Measurements from ENCODE around the gene STOM. TPM values are rescaled to one million over a fixed set of nuclear protein-coding genes. Genes with fewer than 3 reads are reported as not detected.
A peak's percentile ranks its signal among the peaks of the same experiment; 100 is the strongest.

Gene STOM
- total RNA-seq, 1 experiment from 2014 or later = 22.4 TPM

DNA sequence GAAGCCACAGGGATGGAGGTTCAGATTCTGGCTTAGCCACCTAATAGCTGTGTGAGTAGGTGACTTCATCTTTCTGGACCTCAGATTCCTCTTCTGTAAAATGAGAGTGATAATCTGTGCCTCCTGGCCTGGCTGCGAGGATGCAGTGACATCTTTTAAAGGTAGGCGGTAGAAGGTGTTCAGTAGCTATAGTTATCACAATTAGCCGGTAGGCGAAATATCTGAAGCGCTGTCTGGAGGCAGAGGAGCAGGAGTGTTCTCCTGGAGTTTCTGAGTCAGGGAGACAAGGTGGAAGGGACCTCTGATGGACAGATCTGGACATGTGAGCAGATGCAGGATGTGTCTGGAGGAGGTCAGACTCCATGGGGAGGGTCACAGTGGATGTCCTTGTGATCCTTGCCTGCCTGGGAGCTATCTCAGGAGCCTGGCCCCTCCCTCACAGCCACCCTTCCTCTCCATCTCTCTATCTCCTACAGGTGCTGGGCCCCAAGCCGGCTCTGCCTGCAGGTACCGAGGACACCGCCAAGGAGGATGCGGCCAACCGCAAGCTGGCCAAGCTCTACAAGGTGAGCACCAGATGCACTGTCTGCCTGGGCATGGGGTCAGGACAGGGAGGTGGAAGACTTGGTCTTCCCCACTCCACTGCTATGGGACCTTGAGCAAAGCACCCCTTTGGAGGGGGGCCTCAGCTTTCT lies 56.4 kb downstream of the STOM start:
- Histone ChIP-seq H3K27ac (ENCODE audit: low read depth, low read length) (no peak overlapping the region), H3K9me3 (ENCODE audit: control insufficient read depth in 1 of 2, insufficient read depth in 1 of 2, low read depth in 1 of 2, low read length in 2 of 2) (no peaks in the 10 kb centered on the region), H3K9me2 (ENCODE audit: insufficient read depth) (no peaks in the 10 kb centered on the region), H4K20me1 (ENCODE audit: insufficient read depth) (no peaks in the 10 kb centered on the region), H3K79me2 (ENCODE audit: insufficient read depth, low read length) (no peaks in the 10 kb centered on the region), H3K4me3 (replicated peaks in 1 of 2; ENCODE audit: low read depth in 1 of 2, low read length in 2 of 2) (no peak overlapping the region), H3K4me1 (ENCODE audit: control insufficient read depth in 1 of 2, insufficient read depth in 2 of 2, low read length in 2 of 2) (no peaks in the 10 kb centered on the region; a peak in 1 of 4 replicates), H2AFZ (ENCODE audit: low read depth, low read length, poor library complexity, severe bottlenecking) (no peak overlapping the region), H3K27me3 (ENCODE audit: insufficient read depth, low read length) (no peaks in the 10 kb centered on the region), H3K4me2 (ENCODE audit: low read length) (no peak overlapping the region), H3K9ac (ENCODE audit: low read length) (no peak overlapping the region), H3K36me3 (ENCODE audit: control insufficient read depth in 1 of 2, insufficient read depth in 2 of 2, low read length in 2 of 2) (peaks cover 6 to 10% of the 10 kb centered on the region in 2 experiments; a peak in 2 of 4 replicates)
- CTCF ChIA-PET = interaction anchor here (0.7 kb wide), 1 partner anchor 35 kb away, joined by 3 read pairs; no protein-coding TSS in a partner anchor
- RAD21 ChIA-PET (ENCODE audit: low non-redundant PET in 1 of 2, low total read pairs in 2 of 2, uncharacterized antibody in 2 of 2, unreplicated experiment in 2 of 2) = no interaction called here
- DNase-seq (ENCODE audit: low read depth, low spot score) = no peak
- POLR2A ChIA-PET = no interaction called here
- no peak for ATAC-seq
- BruUV-seq (replicated peaks) = no TSS peak
- TF ChIP-seq FOSL1 (IDR thresholded peaks at IDR 0.05; ENCODE audit: low read depth) (no peak), POLR2AphosphoS5 (IDR thresholded peaks at IDR 0.05; ENCODE audit: low read depth, low read length) (no peak)
- intact Hi-C loops (cut with micrococcal nuclease) = no loop called here

DNA sequence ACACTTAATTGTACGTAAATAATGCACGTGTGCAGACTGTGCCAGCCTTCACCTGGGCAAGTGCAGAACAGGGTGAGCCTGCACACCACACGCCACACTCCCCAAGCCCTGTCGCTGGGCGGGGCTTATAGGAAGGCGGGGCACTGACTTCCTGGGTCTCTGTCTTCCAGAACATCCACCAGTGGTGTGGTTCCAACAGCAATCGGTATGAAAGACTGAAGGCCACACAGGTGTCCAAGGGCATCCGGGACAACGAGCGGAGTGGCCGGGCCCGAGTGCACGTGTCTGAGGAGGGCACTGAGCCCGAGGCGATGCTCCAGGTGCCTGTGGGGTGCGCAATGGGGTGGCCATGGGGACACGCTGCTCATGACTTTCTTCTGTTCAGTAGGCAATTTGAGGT lies 57.9 kb downstream of the STOM start:
- Histone ChIP-seq H3K9ac (ENCODE audit: low read length) (no peak overlapping the region), H3K27me3 (ENCODE audit: insufficient read depth, low read length) (no peaks in the 10 kb centered on the region), H3K9me3 (ENCODE audit: control insufficient read depth in 1 of 2, insufficient read depth in 1 of 2, low read depth in 1 of 2, low read length in 2 of 2) (no peaks in the 10 kb centered on the region), H3K36me3 (ENCODE audit: control insufficient read depth in 1 of 2, insufficient read depth in 2 of 2, low read length in 2 of 2) (peaks cover 2 to 10% of the 10 kb centered on the region in 2 experiments; a peak in 2 of 4 replicates), H3K9me2 (ENCODE audit: insufficient read depth) (no peaks in the 10 kb centered on the region), H3K79me2 (ENCODE audit: insufficient read depth, low read length) (no peaks in the 10 kb centered on the region), H3K4me1 (ENCODE audit: control insufficient read depth in 1 of 2, insufficient read depth in 2 of 2, low read length in 2 of 2) (no peaks in the 10 kb centered on the region; a peak in 1 of 4 replicates), H3K4me2 (ENCODE audit: low read length) (no peak overlapping the region), H4K20me1 (ENCODE audit: insufficient read depth) (no peaks in the 10 kb centered on the region), H3K27ac (ENCODE audit: low read depth, low read length) (no peak overlapping the region), H2AFZ (ENCODE audit: low read depth, low read length, poor library complexity, severe bottlenecking) (no peak overlapping the region), H3K4me3 (replicated peaks in 1 of 2; ENCODE audit: low read depth in 1 of 2, low read length in 2 of 2) (no peak overlapping the region)
- CTCF ChIA-PET = no interaction called here
- BruUV-seq (replicated peaks) = no TSS peak
- TF ChIP-seq, protein P1, sequence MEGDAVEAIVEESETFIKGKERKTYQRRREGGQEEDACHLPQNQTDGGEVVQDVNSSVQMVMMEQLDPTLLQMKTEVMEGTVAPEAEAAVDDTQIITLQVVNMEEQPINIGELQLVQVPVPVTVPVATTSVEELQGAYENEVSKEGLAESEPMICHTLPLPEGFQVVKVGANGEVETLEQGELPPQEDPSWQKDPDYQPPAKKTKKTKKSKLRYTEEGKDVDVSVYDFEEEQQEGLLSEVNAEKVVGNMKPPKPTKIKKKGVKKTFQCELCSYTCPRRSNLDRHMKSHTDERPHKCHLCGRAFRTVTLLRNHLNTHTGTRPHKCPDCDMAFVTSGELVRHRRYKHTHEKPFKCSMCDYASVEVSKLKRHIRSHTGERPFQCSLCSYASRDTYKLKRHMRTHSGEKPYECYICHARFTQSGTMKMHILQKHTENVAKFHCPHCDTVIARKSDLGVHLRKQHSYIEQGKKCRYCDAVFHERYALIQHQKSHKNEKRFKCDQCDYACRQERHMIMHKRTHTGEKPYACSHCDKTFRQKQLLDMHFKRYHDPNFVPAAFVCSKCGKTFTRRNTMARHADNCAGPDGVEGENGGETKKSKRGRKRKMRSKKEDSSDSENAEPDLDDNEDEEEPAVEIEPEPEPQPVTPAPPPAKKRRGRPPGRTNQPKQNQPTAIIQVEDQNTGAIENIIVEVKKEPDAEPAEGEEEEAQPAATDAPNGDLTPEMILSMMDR (IDR thresholded peaks at IDR 0.05 in 2 of 3, conservative IDR thresholded peaks at IDR 0.05 in 1 of 3; ENCODE audit: borderline replicate concordance in 1 of 3, insufficient read depth in 1 of 3, low read depth in 2 of 3, low read length in 2 of 3) = no peak
- TF ChIP-seq, protein P2, sequence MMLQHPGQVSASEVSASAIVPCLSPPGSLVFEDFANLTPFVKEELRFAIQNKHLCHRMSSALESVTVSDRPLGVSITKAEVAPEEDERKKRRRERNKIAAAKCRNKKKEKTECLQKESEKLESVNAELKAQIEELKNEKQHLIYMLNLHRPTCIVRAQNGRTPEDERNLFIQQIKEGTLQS (IDR thresholded peaks at IDR 0.05) = no peak
- TF ChIP-seq CEBPB (IDR thresholded peaks at IDR 0.05; ENCODE audit: low read depth) = no peak
- RAD21 ChIA-PET (ENCODE audit: low non-redundant PET in 1 of 2, low total read pairs in 2 of 2, uncharacterized antibody in 2 of 2, unreplicated experiment in 2 of 2) = no interaction called here
- POLR2A ChIA-PET = no interaction called here
- ATAC-seq (0 out of 2 replicates have a peak, but pooled peaks have one; percentile 38), DNase-seq (ENCODE audit: low read depth, low spot score) (no peak)
- intact Hi-C loops (cut with micrococcal nuclease) = no loop called here

All from HCT116 (cell line).